Measurements from ENCODE around the gene SLC7A11.
"Not testable (repeated sequence)": the region's sequence is repeated elsewhere in the genome, so short reads cannot be mapped to it uniquely, and the experiment has no call there.

DNA sequence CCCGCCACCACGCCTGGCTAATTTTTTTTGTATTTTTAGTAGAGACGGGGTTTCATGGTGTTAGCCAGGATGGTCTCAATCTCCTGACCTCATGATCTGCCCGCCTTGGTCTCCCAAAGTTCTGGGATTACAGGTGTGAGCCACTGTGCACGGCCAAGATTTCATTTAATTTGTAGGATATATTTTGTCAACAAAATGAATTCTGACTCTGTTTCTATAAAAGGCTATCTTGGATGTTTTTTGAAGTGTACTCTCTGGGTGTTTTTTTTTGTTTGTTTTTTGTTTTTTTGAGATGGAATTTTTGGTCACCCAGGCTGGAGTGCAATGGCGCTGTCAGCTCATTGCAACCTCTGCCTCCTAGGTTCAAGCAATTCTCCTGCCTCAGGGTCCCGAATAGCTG lies 5.0 kb downstream of the SLC7A11 start:
- not testable (repeated sequence) for TF ChIP-seq CTCF (IDR thresholded peaks at IDR 0.05; ENCODE audit: poor library complexity, severe bottlenecking); EZH2 (IDR thresholded peaks at IDR 0.05; ENCODE audit: borderline replicate concordance, insufficient read depth, low read length, poor library complexity, severe bottlenecking); POLR2AphosphoS5 (IDR thresholded peaks at IDR 0.05); TAF1 (IDR thresholded peaks at IDR 0.05; ENCODE audit: low read depth); MXI1 (conservative IDR thresholded peaks at IDR 0.05; ENCODE audit: poor library complexity, severe bottlenecking); RAD21 (conservative IDR thresholded peaks at IDR 0.05)
- TF ChIP-seq, protein P1, sequence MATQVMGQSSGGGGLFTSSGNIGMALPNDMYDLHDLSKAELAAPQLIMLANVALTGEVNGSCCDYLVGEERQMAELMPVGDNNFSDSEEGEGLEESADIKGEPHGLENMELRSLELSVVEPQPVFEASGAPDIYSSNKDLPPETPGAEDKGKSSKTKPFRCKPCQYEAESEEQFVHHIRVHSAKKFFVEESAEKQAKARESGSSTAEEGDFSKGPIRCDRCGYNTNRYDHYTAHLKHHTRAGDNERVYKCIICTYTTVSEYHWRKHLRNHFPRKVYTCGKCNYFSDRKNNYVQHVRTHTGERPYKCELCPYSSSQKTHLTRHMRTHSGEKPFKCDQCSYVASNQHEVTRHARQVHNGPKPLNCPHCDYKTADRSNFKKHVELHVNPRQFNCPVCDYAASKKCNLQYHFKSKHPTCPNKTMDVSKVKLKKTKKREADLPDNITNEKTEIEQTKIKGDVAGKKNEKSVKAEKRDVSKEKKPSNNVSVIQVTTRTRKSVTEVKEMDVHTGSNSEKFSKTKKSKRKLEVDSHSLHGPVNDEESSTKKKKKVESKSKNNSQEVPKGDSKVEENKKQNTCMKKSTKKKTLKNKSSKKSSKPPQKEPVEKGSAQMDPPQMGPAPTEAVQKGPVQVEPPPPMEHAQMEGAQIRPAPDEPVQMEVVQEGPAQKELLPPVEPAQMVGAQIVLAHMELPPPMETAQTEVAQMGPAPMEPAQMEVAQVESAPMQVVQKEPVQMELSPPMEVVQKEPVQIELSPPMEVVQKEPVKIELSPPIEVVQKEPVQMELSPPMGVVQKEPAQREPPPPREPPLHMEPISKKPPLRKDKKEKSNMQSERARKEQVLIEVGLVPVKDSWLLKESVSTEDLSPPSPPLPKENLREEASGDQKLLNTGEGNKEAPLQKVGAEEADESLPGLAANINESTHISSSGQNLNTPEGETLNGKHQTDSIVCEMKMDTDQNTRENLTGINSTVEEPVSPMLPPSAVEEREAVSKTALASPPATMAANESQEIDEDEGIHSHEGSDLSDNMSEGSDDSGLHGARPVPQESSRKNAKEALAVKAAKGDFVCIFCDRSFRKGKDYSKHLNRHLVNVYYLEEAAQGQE (IDR thresholded peaks at IDR 0.05; ENCODE audit: borderline replicate concordance), result not testable (repeated sequence)
